Heart right ventricle (tissue), 16 donors: ENCODE results near the gene GSTK1. TPM values are rescaled to one million over a fixed set of nuclear protein-coding genes. Genes with fewer than 3 reads are reported as not detected.

Source experiments
- ATAC-seq, 8 donors: fragments of 200-7000 bp; cut with Tn5 transposase; one replicate each; pipeline ENCODE4 v1.9.1; 2020; ENCODE audit warnings: mild to moderate bottlenecking in 8 of 8, moderate library complexity in 8 of 8, moderate number of reproducible peaks in 1 of 8
- DNase-seq, 2 donors: peaks; one replicate each; pipeline ENCODE4 v3.0.0-alpha.2; 2020
- H3K27ac ChIP-seq, 10 donors: fragments of 200-600 bp; sonication (generic) in 2 of 10; one replicate each; pipeline versions ENCODE4 v1.5.0 to v1.8.0; 2020 to 2022; ENCODE audit warnings: mild to moderate bottlenecking in 3 of 10
- H3K27me3 ChIP-seq, 7 donors: fragments of 200-600 bp; one replicate each; pipeline ENCODE4 v1.8.0; 2021 to 2022; ENCODE audit warnings: mild to moderate bottlenecking in 2 of 7
- H3K36me3 ChIP-seq, 9 donors: fragments of 200-600 bp; sonication (generic) in 1 of 9; one replicate each; pipeline versions ENCODE4 v1.5.0 to v1.8.0; 2020 to 2022; ENCODE audit warnings: mild to moderate bottlenecking in 2 of 9
- H3K4me1 ChIP-seq, 9 donors: fragments of 200-600 bp; sonication (generic) in 1 of 9; one replicate each; pipeline versions ENCODE4 v1.5.0 to v1.8.0; 2020 to 2022; ENCODE audit warnings: mild to moderate bottlenecking in 4 of 9
- H3K4me3 ChIP-seq, 10 donors: fragments of 200-600 bp; sonication (generic) in 2 of 10; one replicate each; pipeline versions ENCODE4 v1.5.0 to v1.8.0; 2020 to 2022; ENCODE audit warnings: mild to moderate bottlenecking in 7 of 10, moderate library complexity in 2 of 10
- H3K9me3 ChIP-seq, 11 donors: fragments of 200-600 bp in 10 of 11; sonication (generic) in 2 of 11; one replicate each; pipeline versions ENCODE4 v1.5.0 to v1.8.0; 2013 to 2022; ENCODE audit warnings: mild to moderate bottlenecking in 2 of 11, control low read depth in 1 of 11, moderate library complexity in 1 of 11
- WGBS, 2 donors: extraction: QIAGEN DNeasy Blood & Tissue Kit; methylation state at CpG; one replicate each; pipeline ENCODE4 v1.1.7; 2013; ENCODE audit warnings: inconsistent platforms in 1 of 2; 5-methylcytosine and 5-hydroxymethylcytosine counted together
- intact Hi-C, 10 donors: fragments of 100-400 bp; cut with DNase I; formaldehyde crosslinking; loops; one replicate each; pipeline versions ENCODE4 v1.11.1 to v1.14.2; 2022
- polyA plus RNA-seq, 2 donors: library from polyadenylated mRNA; stranded (reverse); fragments of 200-250 nt; gene quantifications; one replicate each; pipeline ENCODE4 v1.2.3, GENCODE V29; 2013
- total RNA-seq, 10 donors: library from RNA; stranded (reverse); fragmentation: NEBNext Ultra II Directional in 3 of 10; extraction: Animal tissue kit (Norgen Biotek cat#: 25700) in 3 of 10; gene quantifications; one replicate each; pipeline versions ENCODE4 v1.2.1 to v1.2.4, GENCODE V29; 2021 to 2023
- TF ChIP-seq, protein P1 (sequence below), 9 donors: fragments of 200-600 bp; sonication (generic) in 2 of 9; IDR thresholded peaks; one replicate each; pipeline versions ENCODE4 v1.5.0 to v1.8.0; 2021 to 2022; ENCODE audit warnings: antibody characterized with exemption in 9 of 9, mild to moderate bottlenecking in 5 of 9, moderate library complexity in 1 of 9
- donor health status: Arrhythmogenic right ventricular cardiomyopathy.
- donor health status: ischemic (EF 13 %, LVEDD 7.1; RV severe dilation, severe dysfunction).
- donor health status: healthy with polysubstance abuse.
- donor health status: DM: no; HTN: yes; CAD: no.
- donor health status: DM: no; HTN: no; CAD: no.
- donor health status: ischemic (EF 25% LVEDD 6.9; RV normal size, moderate dysfunction).
- donor health status: ischemic (EF 25% LVEDD 5.7; RV mildly dilated, moderate dysfunction).
- donor health status: healthy.
- donor health status: DM: yes; HTN: yes; CAD: no.
- donor health status: Ischemic cardiomyopathy.
- donor health status: ischemic (EF 35%, LVEDD 5.7; RV mildly dilated, moderate dysfunction).
- donor health status: nonischemic (EF 11% LVEDD 7.7; RV severe dilation, severe dysfunction).
- donor health status: DM: yes; HTN: yes; CAD: no.
- donor health status: PGD.
- donor health status: ischemic (EF 29% LVEDD 5.4; RV normal size, mild dysfunction).
- donor health status: nonischemic (EF 23%, LVEDD 6.1; RV moderate dilation, normal function).

GSTK1 gene
- total and polyA plus RNA-seq, 12 donors: 136 to 317 (median 269) TPM

DNA sequence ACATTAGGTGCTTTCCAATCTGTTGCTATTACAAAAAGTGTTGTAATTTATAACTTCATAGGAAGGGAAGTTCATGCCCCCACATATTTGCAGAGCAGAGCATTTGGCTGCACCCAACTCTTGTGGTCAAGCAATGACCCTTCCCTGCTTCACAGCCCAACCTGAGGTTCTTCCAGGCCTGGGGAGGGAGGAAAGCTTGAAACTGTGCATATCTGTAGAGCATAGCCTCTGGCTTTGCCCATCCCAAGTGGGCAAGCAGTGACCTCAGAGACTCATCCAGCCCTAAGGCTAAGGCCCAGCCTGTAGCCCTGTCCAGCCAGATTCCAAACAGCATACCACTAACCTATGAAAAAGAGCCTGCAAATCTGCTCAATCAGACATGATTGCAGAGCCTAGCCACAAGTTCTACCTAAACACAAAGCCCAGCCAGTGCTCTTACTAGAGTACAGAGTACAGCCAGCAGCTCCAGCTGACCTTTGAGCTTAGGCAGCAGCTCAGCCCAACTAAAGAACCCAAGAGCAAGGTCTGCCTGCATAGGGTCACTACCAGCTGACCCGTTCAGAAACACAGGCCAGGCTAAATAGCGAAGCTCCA lies 14.4 kb upstream of the GSTK1 start:
- 89 to 93% methylated on average over 2 of the region's 2 CpGs for WGBS, 2 donors
- intact Hi-C loops: no loop called here
- ATAC-seq: no peak

DNA sequence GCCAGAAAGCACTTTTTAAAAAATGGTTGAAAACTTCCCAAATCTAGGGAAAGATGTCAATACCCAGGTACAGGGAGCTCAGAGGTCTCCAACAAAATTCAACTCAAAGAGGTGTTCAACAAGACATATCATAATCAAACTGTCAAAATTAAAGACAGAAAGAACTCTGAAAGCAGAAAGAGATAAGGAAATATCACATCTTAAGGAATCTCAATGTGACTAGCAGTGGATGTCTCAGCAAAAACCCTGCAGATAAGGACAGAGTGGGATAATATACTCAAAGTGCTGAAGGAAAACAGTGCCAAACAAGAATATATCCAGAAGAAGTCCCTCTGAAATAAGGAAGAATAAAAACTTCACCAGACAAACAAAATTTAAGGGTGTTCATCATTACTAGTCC lies 13.0 kb upstream of the GSTK1 start:
- no peak overlapping the region for H3K4me3 ChIP-seq
- peaks cover 0 to 62% (median 0%) of the 10 kb centered on the region in 9 donors for H3K4me1 ChIP-seq
- intact Hi-C loops: no loop called here
- TF ChIP-seq, protein P1, sequence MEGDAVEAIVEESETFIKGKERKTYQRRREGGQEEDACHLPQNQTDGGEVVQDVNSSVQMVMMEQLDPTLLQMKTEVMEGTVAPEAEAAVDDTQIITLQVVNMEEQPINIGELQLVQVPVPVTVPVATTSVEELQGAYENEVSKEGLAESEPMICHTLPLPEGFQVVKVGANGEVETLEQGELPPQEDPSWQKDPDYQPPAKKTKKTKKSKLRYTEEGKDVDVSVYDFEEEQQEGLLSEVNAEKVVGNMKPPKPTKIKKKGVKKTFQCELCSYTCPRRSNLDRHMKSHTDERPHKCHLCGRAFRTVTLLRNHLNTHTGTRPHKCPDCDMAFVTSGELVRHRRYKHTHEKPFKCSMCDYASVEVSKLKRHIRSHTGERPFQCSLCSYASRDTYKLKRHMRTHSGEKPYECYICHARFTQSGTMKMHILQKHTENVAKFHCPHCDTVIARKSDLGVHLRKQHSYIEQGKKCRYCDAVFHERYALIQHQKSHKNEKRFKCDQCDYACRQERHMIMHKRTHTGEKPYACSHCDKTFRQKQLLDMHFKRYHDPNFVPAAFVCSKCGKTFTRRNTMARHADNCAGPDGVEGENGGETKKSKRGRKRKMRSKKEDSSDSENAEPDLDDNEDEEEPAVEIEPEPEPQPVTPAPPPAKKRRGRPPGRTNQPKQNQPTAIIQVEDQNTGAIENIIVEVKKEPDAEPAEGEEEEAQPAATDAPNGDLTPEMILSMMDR (IDR thresholded peaks at IDR 0.05): no peak
- H3K9me3 ChIP-seq: peaks cover 0 to 10% (median 0%) of the 10 kb centered on the region in 11 donors
- H3K36me3 ChIP-seq: no peaks in the 10 kb centered on the region
- H3K27me3 ChIP-seq: no peaks in the 10 kb centered on the region
- ATAC-seq (no peak), DNase-seq (no peak)
- peak overlapping the region in 1 of 10 donors; percentile 27 for H3K27ac ChIP-seq

More for the DNA sequence above, 14.4 kb upstream of the GSTK1 start:
- H3K4me1 ChIP-seq: peaks cover 0 to 72% (median 0%) of the 10 kb centered on the region in 9 donors
- no peaks in the 10 kb centered on the region for H3K36me3 ChIP-seq
- H3K27ac ChIP-seq: no peak overlapping the region
- no peak for DNase-seq
- H3K9me3 ChIP-seq: peaks cover 0 to 10% (median 0%) of the 10 kb centered on the region in 11 donors
- no peak overlapping the region for H3K4me3 ChIP-seq
- TF ChIP-seq, protein P1 (IDR thresholded peaks at IDR 0.05): no peak
- no peaks in the 10 kb centered on the region for H3K27me3 ChIP-seq

DNA sequence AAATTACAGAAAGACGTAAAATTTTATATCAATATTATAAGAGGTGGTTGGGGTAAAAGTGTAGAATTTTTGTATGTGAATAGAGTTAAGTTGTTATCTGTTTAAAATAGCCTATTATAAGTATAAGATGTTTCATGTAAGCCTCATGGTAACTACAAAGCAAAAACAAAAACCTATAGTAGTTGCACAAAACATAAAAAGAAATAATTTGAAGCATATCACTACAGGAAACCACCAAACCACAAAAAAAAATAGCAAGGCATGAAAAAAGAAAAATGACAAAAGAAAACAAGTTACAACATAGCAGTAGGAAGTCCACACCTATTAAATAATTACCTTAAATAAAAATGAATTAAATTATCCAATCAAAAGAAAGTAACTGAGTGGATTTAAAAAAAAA lies 12.4 kb upstream of the GSTK1 start:
- Histone ChIP-seq H3K4me1 (peaks cover 0 to 56% (median 0%) of the 10 kb centered on the region in 9 donors), H3K4me3 (no peak overlapping the region), H3K27me3 (no peaks in the 10 kb centered on the region), H3K27ac (peak overlapping the region in 1 of 10 donors; percentile 27), H3K36me3 (no peaks in the 10 kb centered on the region), H3K9me3 (peaks cover 0 to 10% (median 0%) of the 10 kb centered on the region in 11 donors)
- 96% methylated on average over 1 of the region's 1 CpG for WGBS, 2 donors
- TF ChIP-seq, protein P1 (IDR thresholded peaks at IDR 0.05): no peak
- ATAC-seq (no peak), DNase-seq (no peak)
- intact Hi-C loops: no loop called here

DNA sequence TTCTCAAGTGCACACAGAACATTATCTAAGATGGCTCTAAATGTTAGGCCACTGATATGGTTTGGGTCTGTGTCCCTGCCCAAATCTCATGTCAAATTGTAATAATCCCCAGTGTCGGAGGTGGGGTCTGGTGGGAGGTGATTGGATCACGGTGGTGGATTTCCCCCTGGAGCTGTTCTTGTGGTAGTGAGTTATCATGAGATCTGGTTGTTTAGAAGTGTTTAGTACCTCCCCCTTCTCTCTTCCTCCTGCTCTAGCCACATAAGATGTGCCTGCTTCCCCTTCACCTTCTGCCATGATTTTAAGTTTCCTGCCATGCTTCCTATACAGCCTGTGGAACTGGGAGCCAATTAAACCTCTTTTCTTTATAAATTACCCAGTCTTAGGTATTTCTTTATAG lies 11.2 kb upstream of the GSTK1 start:
- H3K27me3 ChIP-seq: no peaks in the 10 kb centered on the region
- 79 to 83% methylated on average over 2 of the region's 2 CpGs for WGBS, 2 donors
- DNase-seq: no peak
- ATAC-seq: no peak
- H3K36me3 ChIP-seq: no peaks in the 10 kb centered on the region
- H3K27ac ChIP-seq: no peak overlapping the region
- H3K9me3 ChIP-seq: peaks cover 0 to 10% (median 0%) of the 10 kb centered on the region in 11 donors
- H3K4me1 ChIP-seq: peaks cover 0 to 51% (median 0%) of the 10 kb centered on the region in 9 donors
- intact Hi-C loops: no loop called here
- H3K4me3 ChIP-seq: no peak overlapping the region
- TF ChIP-seq, protein P1 (IDR thresholded peaks at IDR 0.05): no peak
